BLaER1 treated with 17β-estradiol and CSF1 and Interleukin-3, amounts not matched to agents 10 nM and 100 nM (cell line): ENCODE data around the gene ARHGEF17.
A peak's percentile ranks its signal among the peaks of the same experiment; 100 is the strongest.

Source experiments
- H3K27ac ChIP-seq, 11 experiments: shearing (Covaris generic); formaldehyde crosslinking; 2 replicates each; pipeline ENCODE4 v1.8.1; 2022
- H3K27me3 ChIP-seq, 11 experiments: shearing (Covaris generic); formaldehyde crosslinking; 2 replicates each; pipeline ENCODE4 v1.8.1; 2022
- H3K36me3 ChIP-seq, 11 experiments: shearing (Covaris generic); formaldehyde crosslinking; 2 replicates each; pipeline ENCODE4 v1.8.1; 2022
- H3K4me1 ChIP-seq, 10 experiments: shearing (Covaris generic); formaldehyde crosslinking; 2 replicates each; pipeline ENCODE4 v1.8.1; 2022
- H3K4me2 ChIP-seq, 11 experiments: shearing (Covaris generic); formaldehyde crosslinking; 2 replicates each; pipeline ENCODE4 v1.8.1; 2022
- H3K4me3 ChIP-seq, 10 experiments: shearing (Covaris generic); formaldehyde crosslinking; 2 replicates each; pipeline ENCODE4 v1.8.1; 2022
- H3K9ac ChIP-seq, 11 experiments: shearing (Covaris generic); formaldehyde crosslinking; 2 replicates each; pipeline ENCODE4 v1.8.1; 2022
- H3K9me3 ChIP-seq, 11 experiments: shearing (Covaris generic); formaldehyde crosslinking; replicated peaks in 1 of 11; 2 replicates each; pipeline ENCODE4 v1.8.1; 2022
- H4K20me1 ChIP-seq, 11 experiments: shearing (Covaris generic); formaldehyde crosslinking; 2 replicates each; pipeline ENCODE4 v1.8.1; 2022
- Cebpa-rat ChIP-seq, 11 experiments: shearing (Covaris generic); IDR thresholded peaks; 2 replicates each; pipeline ENCODE4 v1.8.1; 2022

ARHGEF17 gene

GRCh38 chr11:73326929-73327811 is 19.1 kb downstream of the ARHGEF17 start:
- H3K36me3 ChIP-seq: no peaks in the 10 kb centered on the region
- H3K9ac ChIP-seq: no peak overlapping the region
- H3K4me3 ChIP-seq: no peak overlapping the region
- H3K27ac ChIP-seq: no peak overlapping the region
- H3K4me2 ChIP-seq: peak overlapping the region; percentile 0 to 67 (median 20); a peak in 15 of 22 replicates
- peaks cover 0 to 3% (median 0%) of the 10 kb centered on the region in 11 experiments; a peak in 1 of 22 replicates for H4K20me1 ChIP-seq
- no peaks in the 10 kb centered on the region for H3K27me3 ChIP-seq
- no peak for TF ChIP-seq Cebpa-rat (IDR thresholded peaks at IDR 0.05)
- peaks cover 47 to 75% (median 63%) of the 10 kb centered on the region in 10 experiments for H3K4me1 ChIP-seq
- H3K9me3 ChIP-seq: no peaks in the 10 kb centered on the region

GRCh38 chr11:73327812-73328364 is 19.8 kb downstream of the ARHGEF17 start:
- Histone ChIP-seq H3K4me1 (peaks cover 40 to 68% (median 56%) of the 10 kb centered on the region in 10 experiments), H3K36me3 (no peaks in the 10 kb centered on the region), H3K4me2 (peak overlapping the region in 8 of 11 experiments; percentile 0 to 67 (median 16); a peak in 11 of 22 replicates), H3K27me3 (no peaks in the 10 kb centered on the region), H3K9ac (no peak overlapping the region), H4K20me1 (peaks cover 0 to 3% (median 0%) of the 10 kb centered on the region in 11 experiments; a peak in 1 of 22 replicates), H3K4me3 (no peak overlapping the region), H3K27ac (no peak overlapping the region), H3K9me3 (no peaks in the 10 kb centered on the region)
- no peak for TF ChIP-seq Cebpa-rat (IDR thresholded peaks at IDR 0.05)

- Histone ChIP-seq H3K27me3 (no peaks in the 10 kb centered on the region), H3K9ac (peak overlapping the region in 2 of 11 experiments; percentile 4 to 34; a peak in 1 of 22 replicates), H3K4me3 (no peak overlapping the region), H3K27ac (0 out of 22 replicates have a peak overlapping the region, but pooled peaks of 1 of the 11 experiments have one; percentile 27), H4K20me1 (peaks cover 0 to 3% (median 0%) of the 10 kb centered on the region in 11 experiments; a peak in 1 of 22 replicates), H3K4me1 (peaks cover 36 to 60% (median 53%) of the 10 kb centered on the region in 10 experiments), H3K4me2 (peak overlapping the region in 1 of 11 experiments; percentile 17; a peak in 1 of 22 replicates), H3K9me3 (no peaks in the 10 kb centered on the region), H3K36me3 (no peaks in the 10 kb centered on the region)
- TF ChIP-seq Cebpa-rat (IDR thresholded peaks at IDR 0.05): no peak
Observed at GRCh38 chr11:73330569-73331093, 22.6 kb downstream of the ARHGEF17 start.

- no peak for TF ChIP-seq Cebpa-rat (IDR thresholded peaks at IDR 0.05)
- H3K9me3 ChIP-seq: no peaks in the 10 kb centered on the region
- H4K20me1 ChIP-seq: peaks cover 0 to 3% (median 0%) of the 10 kb centered on the region in 11 experiments; a peak in 1 of 22 replicates
- H3K9ac ChIP-seq: 0 out of 22 replicates have a peak overlapping the region, but pooled peaks of 1 of the 11 experiments have one; percentile 4
- H3K4me2 ChIP-seq: peak overlapping the region in 1 of 11 experiments; percentile 17; a peak in 1 of 22 replicates
- no peak overlapping the region for H3K4me3 ChIP-seq
- no peaks in the 10 kb centered on the region for H3K36me3 ChIP-seq
- H3K27ac ChIP-seq: 0 out of 22 replicates have a peak overlapping the region, but pooled peaks of 1 of the 11 experiments have one; percentile 27
- no peaks in the 10 kb centered on the region for H3K27me3 ChIP-seq
- peaks cover 32 to 56% (median 50%) of the 10 kb centered on the region in 10 experiments for H3K4me1 ChIP-seq
Observed at GRCh38 chr11:73331138-73331916, 23.3 kb downstream of the ARHGEF17 start.

- no peak for TF ChIP-seq Cebpa-rat (IDR thresholded peaks at IDR 0.05)
- Histone ChIP-seq H3K9me3 (no peaks in the 10 kb centered on the region), H3K4me2 (peak overlapping the region in 4 of 11 experiments; percentile 72 to 84 (median 79); a peak in 5 of 22 replicates), H3K4me3 (no peak overlapping the region), H3K4me1 (peaks cover 25 to 46% (median 39%) of the 10 kb centered on the region in 10 experiments), H3K36me3 (no peaks in the 10 kb centered on the region), H3K27ac (no peak overlapping the region; a peak in 1 of 22 replicates), H4K20me1 (peaks cover 0 to 2% (median 0%) of the 10 kb centered on the region in 11 experiments; a peak in 1 of 22 replicates), H3K27me3 (no peaks in the 10 kb centered on the region), H3K9ac (peak overlapping the region in 1 of 11 experiments; percentile 15; a peak in 1 of 22 replicates)
Observed at GRCh38 chr11:73333173-73333572, 25.1 kb downstream of the ARHGEF17 start.

GRCh38 chr11:73333640-73334383 is 25.7 kb downstream of the ARHGEF17 start:
- Histone ChIP-seq H3K27ac (peak overlapping the region in 7 of 11 experiments; percentile 13 to 52 (median 28); a peak in 11 of 22 replicates), H4K20me1 (no peaks in the 10 kb centered on the region)
- no peak for TF ChIP-seq Cebpa-rat (IDR thresholded peaks at IDR 0.05)

GRCh38 chr11:73334384-73335203 is 26.5 kb downstream of the ARHGEF17 start:
- Histone ChIP-seq H3K9ac (peak overlapping the region; percentile 9 to 51 (median 38); a peak in 17 of 22 replicates), H3K36me3 (no peaks in the 10 kb centered on the region), H3K27me3 (no peaks in the 10 kb centered on the region), H3K4me2 (peak overlapping the region; percentile 65 to 84 (median 72)), H3K4me1 (peaks cover 30 to 47% (median 40%) of the 10 kb centered on the region in 10 experiments), H4K20me1 (no peaks in the 10 kb centered on the region), H3K9me3 (no peaks in the 10 kb centered on the region), H3K27ac (peak overlapping the region in 9 of 11 experiments; percentile 1 to 52 (median 28); a peak in 14 of 22 replicates), H3K4me3 (no peak overlapping the region)
- no peak for TF ChIP-seq Cebpa-rat (IDR thresholded peaks at IDR 0.05)

More at GRCh38 chr11:73333640-73334383, 25.7 kb downstream of the ARHGEF17 start:
- Histone ChIP-seq H3K4me3 (no peak overlapping the region), H3K36me3 (no peaks in the 10 kb centered on the region), H3K9ac (peak overlapping the region in 8 of 11 experiments; percentile 9 to 51 (median 37); a peak in 9 of 22 replicates), H3K4me2 (peak overlapping the region; percentile 65 to 84 (median 72); a peak in 18 of 22 replicates), H3K9me3 (no peaks in the 10 kb centered on the region), H3K27me3 (no peaks in the 10 kb centered on the region), H3K4me1 (peaks cover 27 to 47% (median 39%) of the 10 kb centered on the region in 10 experiments)
